SK-N-SH (cell line): ENCODE measurements around the gene RYR3. TPM values are rescaled to one million over a fixed set of nuclear protein-coding genes. Genes with fewer than 3 reads are reported as not detected.
A peak's percentile ranks its signal among the peaks of the same experiment; 100 is the strongest.

Experiments
- CTCF ChIA-PET: fragments of 300-600, 350-600 bp; formaldehyde crosslinking; extraction: SDS; loops from one replicate; lab custom pipeline; 2021; lab: Yijun Ruan, JAX
- POLR2A ChIA-PET: fragments of 350-600 bp; sonication (Branson Sonifier 250); formaldehyde crosslinking; extraction: SDS; loops from one replicate; lab custom pipeline; 2020; ENCODE audit warnings: antibody characterized with exemption, inconsistent platforms; lab: Yijun Ruan, JAX
- DNase-seq: peaks from one replicate; pipeline ENCODE4 v3.0.0; 2012
- H2AFZ ChIP-seq: fragments of 200-600 bp; sonication (generic); 2 replicates; pipeline ENCODE4 v1.8.1; 2016; ENCODE audit warnings: antibody characterized with exemption, mild to moderate bottlenecking, low read depth
- H3F3A ChIP-seq: fragments of 200-600 bp; sonication (generic); replicated peaks from 2 replicates; pipeline ENCODE3; 2016; ENCODE audit warnings: antibody characterized with exemption, mild to moderate bottlenecking; ENCODE audit not compliant: insufficient read depth
- H3K27ac ChIP-seq, 2 experiments: fragments of 200-500 bp in 1 of 2; fragments of 200-600 bp in 1 of 2; sonication (Bioruptor generic) in 1 of 2; sonication (generic), shearing (Covaris generic) in 1 of 2; 2 replicates each; pipeline versions ENCODE4 v1.5.1 to v1.6.1; 2014 to 2016; ENCODE audit warnings: low read depth in 2 of 2, inconsistent platforms in 1 of 2, low read length in 1 of 2, mild to moderate bottlenecking in 1 of 2, mixed read lengths in 1 of 2
- H3K27me3 ChIP-seq: fragments of 200-600 bp; sonication (generic), shearing (Covaris generic); 2 replicates; pipeline ENCODE4 v1.6.1; 2016; ENCODE audit warnings: mixed run types; ENCODE audit not compliant: insufficient read depth
- H3K36me3 ChIP-seq, 2 experiments: fragments of 200-500 bp in 1 of 2; fragments of 200-600 bp in 1 of 2; sonication (Bioruptor generic) in 1 of 2; sonication (generic) in 1 of 2; replicated peaks in 1 of 2; 2 replicates each; pipeline versions ENCODE3 to v1.5.1; 2014 to 2016; ENCODE audit warnings: low read length in 1 of 2, mild to moderate bottlenecking in 1 of 2; ENCODE audit not compliant: insufficient read depth in 2 of 2, control insufficient read depth in 1 of 2
- H3K4me1 ChIP-seq, 2 experiments: fragments of 200-500 bp in 1 of 2; fragments of 200-600 bp in 1 of 2; sonication (Bioruptor generic) in 1 of 2; sonication (generic), shearing (Covaris generic) in 1 of 2; 2 replicates each; pipeline versions ENCODE4 v1.5.1 to v1.6.1; 2014 to 2016; ENCODE audit warnings: low read depth in 1 of 2, low read length in 1 of 2, mixed run types in 1 of 2; ENCODE audit not compliant: insufficient read depth in 2 of 2, control insufficient read depth in 1 of 2
- H3K4me2 ChIP-seq: fragments of 200-600 bp; sonication (generic), shearing (Covaris generic); 2 replicates; pipeline ENCODE4 v1.6.1; 2017; ENCODE audit warnings: mixed run types
- H3K4me3 ChIP-seq, 2 experiments: fragments of 200-500 bp in 1 of 2; fragments of 200-600 bp in 1 of 2; sonication (Bioruptor generic) in 1 of 2; sonication (generic), shearing (Covaris generic) in 1 of 2; 2 replicates each; pipeline versions ENCODE4 v1.5.1 to v1.8.1; 2014 to 2016; ENCODE audit warnings: low read depth in 2 of 2, inconsistent platforms in 1 of 2, low read length in 1 of 2, mild to moderate bottlenecking in 1 of 2, mixed read lengths in 1 of 2, moderate library complexity in 1 of 2
- H3K79me2 ChIP-seq: fragments of 200-600 bp; sonication (generic); 2 replicates; pipeline ENCODE4 v1.8.1; 2017; ENCODE audit warnings: mild to moderate bottlenecking; ENCODE audit not compliant: insufficient read depth
- H3K9ac ChIP-seq: fragments of 200-600 bp; sonication (generic); 2 replicates; pipeline ENCODE4 v1.6.1; 2017; ENCODE audit warnings: mixed run types
- H3K9me2 ChIP-seq: fragments of 200-600 bp; sonication (generic); 2 replicates; pipeline ENCODE4 v1.6.1; 2017; ENCODE audit warnings: mixed run types
- H3K9me3 ChIP-seq: fragments of 200-600 bp; sonication (generic); 2 replicates; pipeline ENCODE4 v1.6.1; 2017; ENCODE audit warnings: mixed run types, mild to moderate bottlenecking, moderate library complexity
- H4K20me1 ChIP-seq: fragments of 200-600 bp; sonication (generic); 2 replicates; pipeline ENCODE4 v1.6.1; 2017; ENCODE audit warnings: mild to moderate bottlenecking, mixed run types; ENCODE audit not compliant: insufficient read depth
- ELF1 ChIP-seq: IDR thresholded peaks from 2 replicates; pipeline ENCODE4 v1.4.0; 2012
- EP300 ChIP-seq, 2 experiments: IDR thresholded peaks; 2 replicates each; pipeline versions ENCODE4 v1.4.0 to v1.6.1; 2012; ENCODE audit warnings: borderline replicate concordance in 1 of 2, low read depth in 1 of 2, low read length in 1 of 2
- EZH2phosphoT487 ChIP-seq: fragments of 200-600 bp; sonication (generic); IDR thresholded peaks from 2 replicates; pipeline ENCODE4 v1.6.1; 2017; ENCODE audit warnings: low read depth, mixed run types, mild to moderate bottlenecking, antibody characterized with exemption, moderate library complexity, borderline replicate concordance
- GABPA ChIP-seq: IDR thresholded peaks from 2 replicates; pipeline ENCODE4 v1.4.0; 2012; ENCODE audit warnings: low read depth, mild to moderate bottlenecking
- GATA2 ChIP-seq: sonication (generic); formaldehyde crosslinking; IDR thresholded peaks from 2 replicates; pipeline ENCODE4 v1.5.0; 2020; ENCODE audit warnings: mild to moderate bottlenecking, missing genetic modification reagents
- JUND ChIP-seq: IDR thresholded peaks from 2 replicates; pipeline ENCODE4 v1.4.0; 2012
- MEF2A ChIP-seq: IDR thresholded peaks from 2 replicates; pipeline ENCODE4 v1.4.0; 2012; ENCODE audit warnings: low read depth, borderline replicate concordance
- NFIC ChIP-seq: IDR thresholded peaks from 2 replicates; pipeline ENCODE4 v1.4.0; 2012; ENCODE audit warnings: borderline replicate concordance
- RCOR1 ChIP-seq: fragments of 150-350 bp; IDR thresholded peaks from 2 replicates; pipeline ENCODE4 v1.6.1; 2017; ENCODE audit warnings: antibody characterized with exemption, low read length
- RXRA ChIP-seq: IDR thresholded peaks from 2 replicates; pipeline ENCODE4 v1.4.0; 2012; ENCODE audit warnings: low read depth, mild to moderate bottlenecking, borderline replicate concordance
- SMC3 ChIP-seq: IDR thresholded peaks from 2 replicates; pipeline ENCODE4 v1.6.1; 2012; ENCODE audit warnings: low read depth, low read length, improper control_type of control experiment
- TAF1 ChIP-seq: IDR thresholded peaks from 2 replicates; pipeline ENCODE4 v1.6.1; 2012; ENCODE audit warnings: low read depth, mild to moderate bottlenecking, low read length, moderate library complexity, borderline replicate concordance
- TCF12 ChIP-seq: IDR thresholded peaks from 2 replicates; pipeline ENCODE4 v1.4.0; 2012
- TEAD4 ChIP-seq: IDR thresholded peaks from 2 replicates; pipeline ENCODE4 v1.4.0; 2012; ENCODE audit warnings: mild to moderate bottlenecking, borderline replicate concordance; ENCODE audit not compliant: insufficient read depth
- YY1 ChIP-seq: IDR thresholded peaks from 2 replicates; pipeline ENCODE4 v1.4.0; 2012; ENCODE audit warnings: low read depth, mild to moderate bottlenecking
- WGBS: methylation state at CpG from one replicate; pipeline ENCODE4 v1.1.6; 2017; ENCODE audit warnings: low lambda C conversion rate; 5-methylcytosine and 5-hydroxymethylcytosine counted together
- polyA plus RNA-seq, 3 experiments: library from polyadenylated mRNA; depleted of rRNA; stranded (reverse); fragments of >200 nt; gene quantifications; 2 replicates each; pipeline ENCODE4 v1.2.3, GENCODE V29; 2012
- TF ChIP-seq, protein P1 (sequence below): fragments of 150-350 bp; IDR thresholded peaks from 2 replicates; pipeline ENCODE4 v1.6.1; 2016; ENCODE audit warnings: mild to moderate bottlenecking, low read depth, low read length
- TF ChIP-seq, protein P2 (sequence below): IDR thresholded peaks from 2 replicates; pipeline ENCODE4 v1.4.0; 2012; ENCODE audit warnings: low read depth, borderline replicate concordance
- TF ChIP-seq, protein P3 (sequence below): IDR thresholded peaks from 2 replicates; pipeline ENCODE4 v1.4.0; 2012; ENCODE audit warnings: low read depth, borderline replicate concordance

The RYR3 gene
- polyA plus RNA-seq, 1 of the 3 experiments (the other 2 are of a cell fraction): 0.02 TPM

DNA sequence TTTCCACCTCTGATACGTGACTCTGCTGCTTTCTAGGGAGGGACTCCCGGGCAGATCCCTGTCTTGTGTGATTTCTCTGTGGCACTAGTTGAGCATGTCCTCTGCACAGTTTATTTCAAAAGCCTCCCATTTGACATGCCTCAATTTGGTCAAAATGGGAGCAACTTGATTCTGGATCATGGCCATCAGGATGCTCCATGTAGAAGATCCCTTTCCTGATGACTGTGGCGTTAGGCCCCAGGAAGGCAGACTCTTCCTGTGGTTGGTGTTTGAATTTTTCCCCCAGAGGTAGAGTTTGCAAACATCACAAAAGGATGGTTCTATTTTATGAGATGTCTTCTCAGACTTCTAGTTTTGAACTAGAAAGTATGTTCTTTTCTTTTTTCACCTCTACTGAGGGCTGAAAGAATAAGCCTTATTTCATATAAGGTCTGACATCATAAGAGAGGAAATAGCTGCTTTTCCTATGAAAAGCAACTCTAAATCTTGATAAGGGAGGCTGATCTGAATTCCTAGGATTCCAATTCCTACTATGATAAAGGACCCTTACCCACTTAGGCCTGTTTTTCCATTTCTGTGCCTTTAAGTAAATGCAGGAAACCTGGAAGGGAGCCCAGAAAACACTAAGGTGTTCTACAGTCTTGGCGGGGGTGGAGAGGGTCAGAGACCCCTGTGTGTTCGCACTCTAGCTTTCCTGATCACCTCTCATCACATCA is 413.7 kb downstream of the RYR3 start:
- H3K4me1 ChIP-seq: peaks cover 0 to 13% of the 10 kb centered on the region in 2 experiments; a peak in 1 of 4 replicates

More for the DNA sequence above, 413.7 kb downstream of the RYR3 start:
- ChIA-PET POLR2A (no interaction called here), CTCF (interaction anchor here (1.2 to 12.4 kb wide), 3 partner anchors 10 to 24 kb away, joined by 3 to 131 read pairs (median 9); no protein-coding TSS in a partner anchor)
- H2AFZ ChIP-seq: no peak overlapping the region
- WGBS: 72% methylated on average over 5 of the region's 5 CpGs
- no peaks in the 10 kb centered on the region for H3K27me3 ChIP-seq
- H4K20me1 ChIP-seq: no peaks in the 10 kb centered on the region
- no peak overlapping the region for H3K4me2 ChIP-seq
- H3K9me3 ChIP-seq: no peaks in the 10 kb centered on the region
- no peaks in the 10 kb centered on the region for H3K79me2 ChIP-seq
- no peaks in the 10 kb centered on the region for H3K36me3 ChIP-seq
- no peak overlapping the region for H3K4me3 ChIP-seq
- no peaks in the 10 kb centered on the region for H3K9me2 ChIP-seq
- H3K27ac ChIP-seq: 0 out of 4 replicates have a peak overlapping the region, but pooled peaks of 1 of the 2 experiments have one; percentile 3
- no peak for DNase-seq
- H3F3A ChIP-seq: peaks cover 10% of the 10 kb centered on the region
- TF ChIP-seq MEF2A (no peak), TAF1 (no peak), GABPA (no peak), TCF12 (no peak), GATA2 (no peak), YY1 (no peak), JUND (no peak), ELF1 (no peak), EP300 (IDR thresholded peaks at IDR 0.05; ENCODE audit: borderline replicate concordance in 1 of 2, low read depth in 1 of 2, low read length in 1 of 2) (no peak), RCOR1 (no peak), SMC3 (no peak), EZH2phosphoT487 (no peak), NFIC (no peak), RXRA (no peak), TEAD4 (no peak)
- TF ChIP-seq, protein P1, sequence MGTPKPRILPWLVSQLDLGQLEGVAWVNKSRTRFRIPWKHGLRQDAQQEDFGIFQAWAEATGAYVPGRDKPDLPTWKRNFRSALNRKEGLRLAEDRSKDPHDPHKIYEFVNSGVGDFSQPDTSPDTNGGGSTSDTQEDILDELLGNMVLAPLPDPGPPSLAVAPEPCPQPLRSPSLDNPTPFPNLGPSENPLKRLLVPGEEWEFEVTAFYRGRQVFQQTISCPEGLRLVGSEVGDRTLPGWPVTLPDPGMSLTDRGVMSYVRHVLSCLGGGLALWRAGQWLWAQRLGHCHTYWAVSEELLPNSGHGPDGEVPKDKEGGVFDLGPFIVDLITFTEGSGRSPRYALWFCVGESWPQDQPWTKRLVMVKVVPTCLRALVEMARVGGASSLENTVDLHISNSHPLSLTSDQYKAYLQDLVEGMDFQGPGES: no peak
- TF ChIP-seq, protein P2, sequence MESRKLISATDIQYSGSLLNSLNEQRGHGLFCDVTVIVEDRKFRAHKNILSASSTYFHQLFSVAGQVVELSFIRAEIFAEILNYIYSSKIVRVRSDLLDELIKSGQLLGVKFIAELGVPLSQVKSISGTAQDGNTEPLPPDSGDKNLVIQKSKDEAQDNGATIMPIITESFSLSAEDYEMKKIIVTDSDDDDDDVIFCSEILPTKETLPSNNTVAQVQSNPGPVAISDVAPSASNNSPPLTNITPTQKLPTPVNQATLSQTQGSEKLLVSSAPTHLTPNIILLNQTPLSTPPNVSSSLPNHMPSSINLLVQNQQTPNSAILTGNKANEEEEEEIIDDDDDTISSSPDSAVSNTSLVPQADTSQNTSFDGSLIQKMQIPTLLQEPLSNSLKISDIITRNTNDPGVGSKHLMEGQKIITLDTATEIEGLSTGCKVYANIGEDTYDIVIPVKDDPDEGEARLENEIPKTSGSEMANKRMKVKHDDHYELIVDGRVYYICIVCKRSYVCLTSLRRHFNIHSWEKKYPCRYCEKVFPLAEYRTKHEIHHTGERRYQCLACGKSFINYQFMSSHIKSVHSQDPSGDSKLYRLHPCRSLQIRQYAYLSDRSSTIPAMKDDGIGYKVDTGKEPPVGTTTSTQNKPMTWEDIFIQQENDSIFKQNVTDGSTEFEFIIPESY: no peak
- TF ChIP-seq, protein P3, sequence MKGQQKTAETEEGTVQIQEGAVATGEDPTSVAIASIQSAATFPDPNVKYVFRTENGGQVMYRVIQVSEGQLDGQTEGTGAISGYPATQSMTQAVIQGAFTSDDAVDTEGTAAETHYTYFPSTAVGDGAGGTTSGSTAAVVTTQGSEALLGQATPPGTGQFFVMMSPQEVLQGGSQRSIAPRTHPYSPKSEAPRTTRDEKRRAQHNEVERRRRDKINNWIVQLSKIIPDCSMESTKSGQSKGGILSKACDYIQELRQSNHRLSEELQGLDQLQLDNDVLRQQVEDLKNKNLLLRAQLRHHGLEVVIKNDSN: no peak
- TF ChIP-seq, all 33 proteins: peak for 0
- H3K9ac ChIP-seq: no peak overlapping the region
